HL-60 (cell line): ENCODE data around the gene SLC44A4.

ENCODE experiments used
- CTCF ChIP-seq: IDR thresholded peaks from one replicate; pipeline ENCODE4 v1.5.1; 2011; ENCODE audit warnings: low read length, control low read depth, inconsistent platforms; ENCODE audit not compliant: insufficient read depth
- POLR2AphosphoS5 ChIP-seq: IDR thresholded peaks from 2 replicates; pipeline ENCODE4 v1.6.1; 2012; ENCODE audit warnings: low read depth
- REST ChIP-seq: IDR thresholded peaks from 2 replicates; pipeline ENCODE4 v1.6.1; 2012; ENCODE audit warnings: low read depth; ENCODE audit not compliant: insufficient replicate concordance

- TF ChIP-seq CTCF (no peak), REST (no peak), POLR2AphosphoS5 (no peak; the same call in none of the 2 replicates)
Observed at GRCh38 chr6:31901953-31902643, 23.3 kb upstream of the SLC44A4 start, which contains the start of gene ZBTB12.
